Astrocyte (in vitro differentiated cells and primary cell): Measurements from ENCODE around the gene STRA8.

ENCODE experiments used
- CTCF ChIP-seq: IDR thresholded peaks from 2 replicates; pipeline ENCODE4 v1.5.1; 2011; ENCODE audit warnings: low read depth, mild to moderate bottlenecking, inconsistent platforms, low read length, moderate library complexity; ENCODE audit not compliant: insufficient read depth
- EZH2 ChIP-seq: IDR thresholded peaks from 2 replicates; pipeline ENCODE4 v1.6.1; 2012; ENCODE audit warnings: mild to moderate bottlenecking, low read length, inconsistent platforms; ENCODE audit not compliant: insufficient read depth

- TF ChIP-seq CTCF = no peak
- TF ChIP-seq EZH2 = no peak
Observed at GRCh38 chr7:135247746-135248471, 14.3 kb downstream of the STRA8 start.
